AG08396 (cell line): ENCODE results near the gene ECEL1.
"Not testable (repeated sequence)": the region's sequence is repeated elsewhere in the genome, so short reads cannot be mapped to it uniquely, and the experiment has no call there.

Source experiments
- DNase-seq: peaks from one replicate; pipeline ENCODE4 v3.0.0; 2012; ENCODE audit warnings: low spot score, mixed read lengths

ECEL1 gene

GRCh38 chr2:232441922-232442321 lies 45.7 kb downstream of the ECEL1 start:
- not testable (repeated sequence) for DNase-seq

GRCh38 chr2:232441147-232441651 lies 46.4 kb downstream of the ECEL1 start:
- DNase-seq: no peak

DNA sequence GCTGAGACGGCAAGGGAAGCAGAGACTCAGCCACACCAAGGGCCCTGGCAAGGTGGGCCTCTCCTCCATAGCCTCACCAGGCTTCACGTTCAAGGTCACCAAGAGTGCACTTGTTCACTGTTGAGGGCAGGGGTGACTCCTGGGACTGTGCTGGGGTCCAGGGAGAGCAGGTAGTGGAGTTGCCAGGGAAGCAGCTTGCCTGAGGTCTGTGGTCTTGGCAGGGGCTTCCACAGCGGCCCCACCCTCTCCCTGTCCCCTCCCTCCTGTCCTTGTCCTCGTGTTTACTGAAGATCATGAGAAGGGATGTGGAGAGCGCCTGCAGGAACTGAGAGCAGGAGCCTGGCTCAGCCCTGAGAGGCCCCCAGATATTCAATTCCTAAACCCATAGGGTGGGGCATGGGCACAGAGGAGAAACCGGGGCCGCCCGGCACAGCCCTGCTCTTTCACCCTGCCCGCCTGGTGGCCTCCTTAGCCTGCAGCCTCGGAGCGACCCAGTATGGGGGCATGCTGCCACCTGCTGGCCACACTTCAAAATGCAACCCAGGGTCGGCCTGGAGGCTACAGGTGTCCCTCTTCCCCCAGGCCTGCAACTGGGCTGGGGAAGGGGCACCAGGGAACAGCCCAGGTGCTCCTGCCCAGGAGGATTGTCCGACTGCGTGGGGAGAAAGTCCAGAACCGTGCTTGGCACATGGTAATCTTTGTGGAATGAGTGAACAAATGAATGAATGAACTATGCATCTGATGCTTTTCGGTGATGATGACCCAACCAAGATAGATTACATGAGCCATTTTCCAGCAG lies 47.2 kb downstream of the ECEL1 start:
- peak; percentile 85 for DNase-seq

DNA sequence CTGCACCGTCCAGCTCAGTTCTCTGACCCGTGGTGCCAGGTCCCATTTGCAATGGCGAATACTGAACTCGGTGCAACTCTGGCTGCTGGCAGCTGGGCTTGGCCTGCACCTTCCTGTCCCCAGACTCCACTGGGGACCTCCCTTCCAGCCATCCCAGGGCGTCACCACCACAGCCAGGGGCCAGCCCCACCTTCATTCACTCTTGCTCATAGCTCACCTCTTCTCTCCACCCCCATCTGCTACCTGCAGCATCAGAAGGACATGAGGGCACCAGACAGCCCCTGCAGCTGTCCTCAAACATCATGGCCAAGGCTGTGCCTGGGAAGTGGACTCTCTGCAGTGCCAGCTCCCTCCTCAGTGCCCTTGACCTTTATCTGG lies 47.9 kb downstream of the ECEL1 start:
- no peak for DNase-seq

DNA sequence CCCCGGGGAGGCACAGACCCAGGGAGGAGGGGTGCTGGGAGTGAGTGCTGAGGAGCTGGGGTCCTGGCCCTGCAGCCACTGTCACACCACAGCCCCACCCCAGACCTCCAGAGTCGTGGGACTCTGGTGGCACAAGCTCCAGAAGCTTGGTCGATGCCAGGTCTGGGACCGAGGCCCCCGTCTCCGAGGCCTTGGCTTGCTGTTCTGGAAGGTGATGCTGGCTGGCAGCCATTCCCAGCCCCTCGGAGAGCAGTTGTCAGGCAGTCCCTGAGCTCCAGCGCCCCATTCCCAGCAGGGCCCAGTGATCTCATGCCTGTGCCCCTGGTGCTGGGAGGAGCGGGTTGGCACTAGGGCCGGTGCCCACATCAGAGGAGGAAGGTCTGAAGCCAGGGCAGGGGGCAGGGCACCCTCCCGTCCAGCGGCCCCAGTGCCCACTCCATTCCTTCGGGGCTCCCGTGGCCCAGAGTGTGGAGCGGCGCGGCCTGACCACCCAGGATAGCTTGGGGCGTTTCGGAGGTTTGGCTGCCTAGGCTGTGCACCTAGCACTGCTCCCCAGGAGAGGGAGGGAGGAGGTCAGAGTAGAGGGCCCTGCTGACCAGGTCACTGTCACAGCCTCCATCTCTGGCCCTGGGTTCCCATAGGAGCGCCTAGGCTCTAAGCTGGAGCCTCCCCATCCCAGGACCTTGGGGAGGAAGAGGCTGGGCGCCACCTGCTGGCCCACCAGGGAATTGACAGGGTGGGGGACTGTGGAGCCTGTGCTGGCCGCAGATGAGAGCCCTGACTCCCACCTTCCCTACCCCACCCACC lies 48.5 kb downstream of the ECEL1 start:
- no peak for DNase-seq

DNA sequence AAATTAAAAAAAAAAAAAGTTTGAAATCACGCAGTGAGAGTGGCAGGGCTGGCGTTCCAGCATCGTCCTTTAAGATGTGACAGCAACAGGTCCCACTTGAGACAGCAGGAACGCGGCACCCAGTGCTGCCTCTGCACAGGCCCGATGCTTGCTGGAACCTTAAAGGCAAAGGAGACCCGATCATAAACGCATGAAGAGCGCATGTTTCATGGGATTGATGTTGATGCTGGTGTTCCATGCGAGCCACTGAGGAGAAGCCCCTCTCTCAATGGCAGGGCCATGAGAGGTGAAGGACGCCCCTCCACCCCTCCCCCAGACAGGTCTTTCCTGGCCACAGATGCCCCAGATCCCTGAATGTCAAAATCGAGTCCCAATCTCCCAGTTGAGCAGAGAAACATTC lies 49.5 kb downstream of the ECEL1 start:
- DNase-seq: no peak

DNA sequence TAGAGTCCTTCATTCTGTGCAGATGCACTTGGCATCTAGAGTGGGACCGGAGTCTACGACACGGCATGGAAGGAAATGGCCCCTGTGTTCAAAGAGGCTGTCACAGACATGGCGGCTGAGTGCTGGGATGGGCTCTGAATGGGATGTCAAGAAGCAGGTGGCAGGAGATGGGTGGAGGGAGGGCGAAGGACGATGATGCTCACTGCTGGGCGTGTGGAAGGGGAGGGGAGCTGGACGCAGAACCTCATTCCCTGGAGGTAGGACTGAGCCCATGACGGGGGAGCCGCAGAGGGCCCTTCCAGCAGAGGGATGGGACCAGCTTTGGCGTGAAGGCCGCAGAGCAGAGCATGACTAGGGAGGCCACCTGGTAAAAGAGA lies 50.5 kb downstream of the ECEL1 start:
- DNase-seq: no peak

GRCh38 chr2:232436381-232437194 lies 51.0 kb downstream of the ECEL1 start:
- DNase-seq: no peak

- DNase-seq: no peak
These were observed 51.8 kb downstream of the ECEL1 start for GRCh38 chr2:232435805-232436204.

DNA sequence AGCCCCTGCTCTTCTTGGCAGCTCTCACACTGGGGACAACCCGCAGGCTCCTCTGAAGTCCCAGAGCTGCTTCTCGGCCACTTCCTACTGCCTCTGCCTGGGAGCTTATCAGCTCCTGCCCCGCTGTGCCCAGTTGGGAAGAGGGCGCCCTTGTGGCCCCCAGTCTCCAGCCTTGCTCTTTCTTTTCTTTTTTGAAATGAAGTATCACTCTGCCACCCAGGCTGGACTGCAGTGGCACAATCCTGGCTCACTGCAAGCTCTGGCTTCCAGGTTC lies 52.3 kb downstream of the ECEL1 start:
- DNase-seq: no peak

- DNase-seq: no peak
These were observed 52.9 kb downstream of the ECEL1 start for GRCh38 chr2:232434563-232435374.

DNA sequence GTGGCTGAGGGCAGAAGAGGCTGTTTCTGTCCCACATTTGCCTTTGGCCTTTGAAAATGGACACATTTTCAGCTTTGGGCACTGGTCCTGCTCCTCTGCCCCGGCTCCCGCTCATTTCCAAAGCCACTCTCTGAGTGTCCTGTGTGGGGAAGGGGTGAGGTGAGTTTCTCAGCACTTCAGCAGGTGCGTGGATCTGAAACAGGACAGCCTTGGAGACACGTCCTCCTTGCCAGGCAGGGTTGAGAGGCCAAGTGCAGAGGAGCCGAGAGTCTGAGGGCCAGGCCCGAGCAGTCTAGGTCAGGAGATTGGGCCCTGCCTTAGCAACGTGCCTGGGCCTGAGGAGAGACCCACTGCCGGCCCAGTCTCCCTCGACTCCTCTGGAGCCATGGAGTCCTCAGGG lies 53.5 kb downstream of the ECEL1 start:
- no peak for DNase-seq

GRCh38 chr2:232433622-232434021 lies 54.0 kb downstream of the ECEL1 start:
- not testable (repeated sequence) for DNase-seq

DNA sequence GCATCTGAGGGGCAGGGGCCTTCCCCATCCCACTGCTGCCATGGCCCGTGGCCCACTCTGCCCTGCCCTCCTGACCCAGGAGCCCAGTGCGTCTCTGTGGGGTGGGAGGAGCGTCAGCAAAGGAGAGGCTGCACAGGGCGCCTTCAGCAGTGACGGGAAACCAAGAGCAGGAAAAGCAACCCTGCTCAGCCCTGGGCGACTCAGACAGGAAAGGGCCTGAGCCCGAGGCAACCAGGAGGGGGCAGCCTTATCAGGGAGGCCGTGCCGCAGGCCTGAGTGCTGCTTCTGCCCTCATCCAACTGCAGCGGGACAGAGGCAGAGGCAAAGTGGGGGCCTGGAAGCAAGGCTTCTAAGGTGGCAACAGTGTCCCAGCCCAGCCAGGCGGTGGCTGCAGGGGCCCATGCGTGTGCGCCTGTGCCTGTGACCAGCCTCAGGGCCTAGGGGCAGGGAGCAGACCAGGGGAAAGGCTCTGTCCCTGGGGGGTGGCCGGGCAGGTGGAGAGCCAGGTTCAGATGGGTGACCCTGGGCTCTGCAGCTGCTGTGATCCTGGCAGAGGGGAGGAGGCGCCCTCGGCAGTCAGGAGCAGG lies 54.9 kb downstream of the ECEL1 start:
- no peak for DNase-seq

DNA sequence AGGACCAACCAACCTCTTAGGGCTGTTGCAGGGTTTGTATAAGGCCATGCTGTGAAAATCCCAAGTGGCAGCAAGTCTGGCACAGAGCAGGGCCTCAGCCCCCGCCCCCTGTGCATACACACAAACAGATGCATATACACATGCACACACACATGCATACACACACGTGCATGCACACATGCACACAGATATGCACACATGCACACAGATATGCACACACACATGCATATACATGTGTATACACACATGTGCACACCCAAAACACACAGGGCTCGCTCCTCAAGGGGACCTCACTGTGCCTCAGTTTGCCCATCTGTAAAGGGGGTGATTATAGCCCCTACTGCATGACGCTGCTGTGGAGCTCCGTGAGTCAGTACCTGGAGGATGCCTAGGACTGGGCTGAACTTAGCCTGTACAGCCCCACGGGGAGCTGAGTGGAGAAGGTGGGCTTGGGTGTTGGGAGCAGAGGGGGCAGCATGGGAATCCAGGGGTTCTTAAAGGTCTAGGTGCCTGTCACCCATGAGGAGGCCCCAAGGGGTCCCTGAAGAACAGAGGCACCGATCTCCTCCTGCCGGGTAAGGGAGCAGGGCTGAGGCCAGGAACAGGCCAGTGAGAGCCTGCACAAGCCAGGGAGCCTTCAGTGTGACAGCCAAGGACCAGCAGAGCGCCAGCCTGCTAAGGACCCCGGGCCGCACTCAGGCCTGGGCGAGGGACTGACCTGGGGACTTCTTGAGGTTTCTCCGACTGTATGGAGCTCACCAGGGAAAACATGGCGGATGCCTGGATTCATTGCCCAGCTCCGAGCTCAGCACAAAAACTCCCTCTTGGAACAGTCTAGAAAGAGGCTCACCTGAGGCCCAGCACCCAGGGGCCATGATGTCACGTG lies 55.7 kb downstream of the ECEL1 start:
- DNase-seq: no peak
